ENCODE results near the gene ARHGEF10L.

The ARHGEF10L gene

DNA sequence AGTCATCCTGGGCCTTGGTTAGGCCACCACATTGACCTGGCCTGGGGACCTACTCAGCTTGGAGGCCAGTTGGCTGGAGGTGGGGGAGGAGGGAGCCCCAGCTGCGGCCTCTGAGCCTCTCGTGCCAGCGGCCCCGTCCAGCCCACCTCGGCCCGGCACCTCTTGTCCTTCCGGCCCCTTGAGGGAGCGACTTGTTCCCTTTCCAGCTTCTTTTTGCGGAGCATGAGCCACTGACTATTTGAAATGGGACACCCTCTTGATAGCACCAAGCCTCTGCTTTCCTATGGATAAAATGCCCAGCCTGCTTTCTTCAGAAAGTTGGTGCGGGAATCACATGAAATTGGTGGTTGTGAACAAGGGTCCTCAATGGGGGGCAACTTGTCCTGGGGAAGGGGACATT lies 24.7 kb upstream of the ARHGEF10L start:
- no peak overlapping the region for H3K4me2 ChIP-seq (ENCODE audit: low read length)
- no peaks in the 10 kb centered on the region for H3K79me2 ChIP-seq (ENCODE audit: control insufficient read depth, low read length)
- H4K20me1 ChIP-seq (ENCODE audit: control insufficient read depth, insufficient read depth, low read depth, low read length) = no peaks in the 10 kb centered on the region
- no peaks in the 10 kb centered on the region for H3K9me2 ChIP-seq (replicated peaks; ENCODE audit: control insufficient read depth, low read length)
- no peak overlapping the region for H3K4me3 ChIP-seq (ENCODE audit: low read length)
- no peaks in the 10 kb centered on the region for H3K9me3 ChIP-seq (ENCODE audit: control insufficient read depth, insufficient read depth, low read length)
- no peaks in the 10 kb centered on the region for H3K4me1 ChIP-seq (ENCODE audit: control insufficient read depth, low read length)
- no peaks in the 10 kb centered on the region for H3K36me3 ChIP-seq (ENCODE audit: control insufficient read depth, low read length)
- TF ChIP-seq EZH2phosphoT487 (IDR thresholded peaks at IDR 0.05; ENCODE audit: borderline replicate concordance, low read length) = no peak
- TF ChIP-seq, protein P1, sequence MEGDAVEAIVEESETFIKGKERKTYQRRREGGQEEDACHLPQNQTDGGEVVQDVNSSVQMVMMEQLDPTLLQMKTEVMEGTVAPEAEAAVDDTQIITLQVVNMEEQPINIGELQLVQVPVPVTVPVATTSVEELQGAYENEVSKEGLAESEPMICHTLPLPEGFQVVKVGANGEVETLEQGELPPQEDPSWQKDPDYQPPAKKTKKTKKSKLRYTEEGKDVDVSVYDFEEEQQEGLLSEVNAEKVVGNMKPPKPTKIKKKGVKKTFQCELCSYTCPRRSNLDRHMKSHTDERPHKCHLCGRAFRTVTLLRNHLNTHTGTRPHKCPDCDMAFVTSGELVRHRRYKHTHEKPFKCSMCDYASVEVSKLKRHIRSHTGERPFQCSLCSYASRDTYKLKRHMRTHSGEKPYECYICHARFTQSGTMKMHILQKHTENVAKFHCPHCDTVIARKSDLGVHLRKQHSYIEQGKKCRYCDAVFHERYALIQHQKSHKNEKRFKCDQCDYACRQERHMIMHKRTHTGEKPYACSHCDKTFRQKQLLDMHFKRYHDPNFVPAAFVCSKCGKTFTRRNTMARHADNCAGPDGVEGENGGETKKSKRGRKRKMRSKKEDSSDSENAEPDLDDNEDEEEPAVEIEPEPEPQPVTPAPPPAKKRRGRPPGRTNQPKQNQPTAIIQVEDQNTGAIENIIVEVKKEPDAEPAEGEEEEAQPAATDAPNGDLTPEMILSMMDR (IDR thresholded peaks at IDR 0.05; ENCODE audit: low read depth, low read length, poor library complexity, severe bottlenecking) = no peak
- H3K27me3 ChIP-seq (ENCODE audit: control insufficient read depth, low read length) = 0 out of 2 replicates have a peak, but pooled peaks cover 4% of the 10 kb centered on the region
- H3K27ac ChIP-seq (ENCODE audit: low read depth, low read length) = no peak overlapping the region
- no peaks in the 10 kb centered on the region for H3F3A ChIP-seq (ENCODE audit: control insufficient read depth, insufficient read depth)

GRCh38 chr1:17515902-17516301 lies 23.6 kb upstream of the ARHGEF10L start:
- Histone ChIP-seq H3K4me1 (ENCODE audit: control insufficient read depth, low read length) (no peaks in the 10 kb centered on the region), H3K9me2 (replicated peaks; ENCODE audit: control insufficient read depth, low read length) (no peaks in the 10 kb centered on the region), H3K4me3 (ENCODE audit: low read length) (no peak overlapping the region), H4K20me1 (ENCODE audit: control insufficient read depth, insufficient read depth, low read depth, low read length) (no peaks in the 10 kb centered on the region), H3K27me3 (ENCODE audit: control insufficient read depth, low read length) (0 out of 2 replicates have a peak, but pooled peaks cover 4% of the 10 kb centered on the region), H3K79me2 (ENCODE audit: control insufficient read depth, low read length) (no peaks in the 10 kb centered on the region), H3K27ac (ENCODE audit: low read depth, low read length) (no peak overlapping the region), H3F3A (ENCODE audit: control insufficient read depth, insufficient read depth) (no peaks in the 10 kb centered on the region), H3K36me3 (ENCODE audit: control insufficient read depth, low read length) (no peaks in the 10 kb centered on the region), H3K4me2 (ENCODE audit: low read length) (no peak overlapping the region), H3K9me3 (ENCODE audit: control insufficient read depth, insufficient read depth, low read length) (no peaks in the 10 kb centered on the region)
- TF ChIP-seq, protein P1 (IDR thresholded peaks at IDR 0.05; ENCODE audit: low read depth, low read length, poor library complexity, severe bottlenecking) = no peak
- TF ChIP-seq EZH2phosphoT487 (IDR thresholded peaks at IDR 0.05; ENCODE audit: borderline replicate concordance, low read length) = no peak

DNA sequence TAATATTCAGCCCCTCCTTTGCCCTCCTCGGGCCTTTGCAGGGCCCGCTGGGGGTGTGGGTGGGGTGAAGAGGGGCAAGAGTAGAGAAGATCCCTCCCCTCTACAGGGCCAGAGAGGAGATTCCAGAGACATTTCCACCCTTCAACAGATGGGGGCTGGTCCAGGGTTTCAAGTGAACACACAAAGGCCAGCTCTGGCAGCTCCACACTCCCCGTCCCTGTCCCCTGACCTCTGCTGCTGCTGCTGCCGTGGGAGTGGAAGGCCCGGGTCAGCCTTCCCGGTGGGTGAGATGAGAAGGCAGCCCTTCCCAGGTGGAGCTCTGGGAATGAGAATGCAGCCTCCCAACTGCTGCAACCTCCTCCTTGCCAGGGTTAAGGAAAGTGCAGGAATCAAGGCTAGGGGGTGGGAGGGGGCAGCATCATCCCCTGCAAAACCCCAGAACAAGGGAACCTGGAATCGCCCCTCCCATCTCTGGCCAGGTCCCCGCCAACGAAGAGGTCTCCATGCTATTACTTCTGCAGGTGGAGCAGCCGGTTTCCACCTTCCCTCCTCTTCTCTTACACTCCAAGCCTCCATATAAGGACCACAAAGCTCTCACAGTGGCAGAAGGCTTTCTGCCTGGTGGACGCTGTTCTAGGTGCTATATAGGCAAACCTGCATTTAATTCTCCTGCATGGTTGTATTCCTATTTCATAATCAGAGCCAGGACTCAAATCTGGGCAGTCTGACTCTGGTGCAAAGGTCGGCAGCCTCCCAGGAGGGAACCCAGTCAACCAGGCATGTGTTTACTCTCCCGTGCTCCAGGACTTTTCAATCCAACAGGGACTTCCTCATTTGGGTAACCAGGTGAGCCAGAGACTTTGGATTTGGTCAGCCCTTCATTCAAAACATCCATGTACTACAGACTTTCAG lies 22.9 kb upstream of the ARHGEF10L start:
- Histone ChIP-seq H3K4me2 (ENCODE audit: low read length) (no peak overlapping the region), H4K20me1 (ENCODE audit: control insufficient read depth, insufficient read depth, low read depth, low read length) (no peaks in the 10 kb centered on the region), H3K9me3 (ENCODE audit: control insufficient read depth, insufficient read depth, low read length) (no peaks in the 10 kb centered on the region), H3K9me2 (replicated peaks; ENCODE audit: control insufficient read depth, low read length) (no peaks in the 10 kb centered on the region), H3K27me3 (ENCODE audit: control insufficient read depth, low read length) (0 out of 2 replicates have a peak, but pooled peaks cover 4% of the 10 kb centered on the region), H3K27ac (ENCODE audit: low read depth, low read length) (no peak overlapping the region), H3K79me2 (ENCODE audit: control insufficient read depth, low read length) (no peaks in the 10 kb centered on the region), H3K4me3 (ENCODE audit: low read length) (no peak overlapping the region), H3K36me3 (ENCODE audit: control insufficient read depth, low read length) (no peaks in the 10 kb centered on the region), H3K4me1 (ENCODE audit: control insufficient read depth, low read length) (no peaks in the 10 kb centered on the region), H3F3A (ENCODE audit: control insufficient read depth, insufficient read depth) (no peaks in the 10 kb centered on the region)
- TF ChIP-seq EZH2phosphoT487 (IDR thresholded peaks at IDR 0.05; ENCODE audit: borderline replicate concordance, low read length) = no peak
- TF ChIP-seq, protein P1 (IDR thresholded peaks at IDR 0.05; ENCODE audit: low read depth, low read length, poor library complexity, severe bottlenecking) = no peak

Measured in DOHH2 (cell line).